ENCODE results near the gene IGFL2. TPM values are rescaled to one million over a fixed set of nuclear protein-coding genes. Genes with fewer than 3 reads are reported as not detected.
"Not testable (repeated sequence)": the region's sequence is repeated elsewhere in the genome, so short reads cannot be mapped to it uniquely, and the experiment has no call there.

The IGFL2 gene
- total RNA-seq, 1 donor from 2014 or later: not detected

DNA sequence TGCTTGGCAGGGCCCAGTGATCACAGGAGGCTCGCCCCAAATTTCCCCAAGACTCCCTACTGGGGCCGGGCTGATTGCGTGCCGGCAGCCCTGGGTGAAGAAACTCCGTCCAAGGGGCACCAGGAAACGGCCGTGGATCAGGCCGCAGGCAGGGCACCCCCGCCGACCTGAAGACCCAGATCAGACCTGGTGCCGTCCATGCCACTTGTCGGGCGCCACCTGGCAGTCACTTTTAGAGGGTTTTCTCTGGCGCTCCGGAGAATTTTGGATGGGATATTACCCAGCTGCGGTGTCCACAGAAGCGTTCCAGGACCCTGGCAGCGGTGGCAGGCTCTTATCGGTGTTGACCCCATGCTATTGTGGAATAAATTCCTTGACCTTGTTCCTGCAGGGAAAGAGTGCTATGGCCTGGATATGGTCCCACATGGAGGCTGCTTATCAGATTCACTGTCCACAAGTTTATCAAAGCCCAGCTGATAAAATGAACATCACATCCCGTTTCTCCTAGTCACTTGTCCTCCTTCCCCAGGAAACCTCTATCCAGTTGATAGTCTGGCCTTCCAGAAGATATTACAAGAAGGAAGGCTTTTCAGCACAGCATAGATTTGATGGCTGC is 38.2 kb downstream of the IGFL2 start:
- no peak overlapping the region for H3K4me3 ChIP-seq
- H3K4me1 ChIP-seq: no peaks in the 10 kb centered on the region
- no peak overlapping the region for H3K27ac ChIP-seq
- H3K27me3 ChIP-seq: no peaks in the 10 kb centered on the region
- intact Hi-C loops (cut with DNase I): no loop called here
- H3K36me3 ChIP-seq: no peaks in the 10 kb centered on the region
- DNase-seq (ENCODE audit: low spot score in 2 of 2): no peak
- H3K9me3 ChIP-seq: no peaks in the 10 kb centered on the region
- TF ChIP-seq, protein P1, sequence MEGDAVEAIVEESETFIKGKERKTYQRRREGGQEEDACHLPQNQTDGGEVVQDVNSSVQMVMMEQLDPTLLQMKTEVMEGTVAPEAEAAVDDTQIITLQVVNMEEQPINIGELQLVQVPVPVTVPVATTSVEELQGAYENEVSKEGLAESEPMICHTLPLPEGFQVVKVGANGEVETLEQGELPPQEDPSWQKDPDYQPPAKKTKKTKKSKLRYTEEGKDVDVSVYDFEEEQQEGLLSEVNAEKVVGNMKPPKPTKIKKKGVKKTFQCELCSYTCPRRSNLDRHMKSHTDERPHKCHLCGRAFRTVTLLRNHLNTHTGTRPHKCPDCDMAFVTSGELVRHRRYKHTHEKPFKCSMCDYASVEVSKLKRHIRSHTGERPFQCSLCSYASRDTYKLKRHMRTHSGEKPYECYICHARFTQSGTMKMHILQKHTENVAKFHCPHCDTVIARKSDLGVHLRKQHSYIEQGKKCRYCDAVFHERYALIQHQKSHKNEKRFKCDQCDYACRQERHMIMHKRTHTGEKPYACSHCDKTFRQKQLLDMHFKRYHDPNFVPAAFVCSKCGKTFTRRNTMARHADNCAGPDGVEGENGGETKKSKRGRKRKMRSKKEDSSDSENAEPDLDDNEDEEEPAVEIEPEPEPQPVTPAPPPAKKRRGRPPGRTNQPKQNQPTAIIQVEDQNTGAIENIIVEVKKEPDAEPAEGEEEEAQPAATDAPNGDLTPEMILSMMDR (IDR thresholded peaks at IDR 0.05): no peak

DNA sequence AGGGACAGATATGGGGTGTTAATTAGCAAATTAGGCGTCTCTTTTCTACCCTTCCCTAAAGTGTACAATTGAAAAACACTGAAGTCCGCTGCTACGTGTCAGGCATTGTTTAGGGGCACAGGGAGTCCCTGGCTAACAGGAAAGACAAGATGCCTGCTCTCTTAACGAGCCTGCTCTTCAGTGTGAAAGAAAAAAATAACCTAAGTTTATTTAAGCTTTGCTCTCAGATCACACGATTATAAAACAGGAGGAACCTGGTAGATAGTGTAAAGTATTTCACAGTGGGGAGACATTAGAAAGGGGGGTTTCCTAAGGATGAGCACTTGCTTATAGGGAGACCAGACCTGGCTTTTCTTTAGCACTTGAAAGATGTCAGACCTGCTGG is 38.7 kb downstream of the IGFL2 start:
- DNase-seq (ENCODE audit: low spot score in 2 of 2): no peak
- intact Hi-C loops (cut with DNase I): no loop called here
- H3K9me3 ChIP-seq: no peaks in the 10 kb centered on the region
- no peak overlapping the region for H3K4me3 ChIP-seq
- no peaks in the 10 kb centered on the region for H3K36me3 ChIP-seq
- no peak overlapping the region for H3K27ac ChIP-seq
- no peaks in the 10 kb centered on the region for H3K4me1 ChIP-seq
- no peaks in the 10 kb centered on the region for H3K27me3 ChIP-seq
- TF ChIP-seq, protein P1 (IDR thresholded peaks at IDR 0.05): no peak

DNA sequence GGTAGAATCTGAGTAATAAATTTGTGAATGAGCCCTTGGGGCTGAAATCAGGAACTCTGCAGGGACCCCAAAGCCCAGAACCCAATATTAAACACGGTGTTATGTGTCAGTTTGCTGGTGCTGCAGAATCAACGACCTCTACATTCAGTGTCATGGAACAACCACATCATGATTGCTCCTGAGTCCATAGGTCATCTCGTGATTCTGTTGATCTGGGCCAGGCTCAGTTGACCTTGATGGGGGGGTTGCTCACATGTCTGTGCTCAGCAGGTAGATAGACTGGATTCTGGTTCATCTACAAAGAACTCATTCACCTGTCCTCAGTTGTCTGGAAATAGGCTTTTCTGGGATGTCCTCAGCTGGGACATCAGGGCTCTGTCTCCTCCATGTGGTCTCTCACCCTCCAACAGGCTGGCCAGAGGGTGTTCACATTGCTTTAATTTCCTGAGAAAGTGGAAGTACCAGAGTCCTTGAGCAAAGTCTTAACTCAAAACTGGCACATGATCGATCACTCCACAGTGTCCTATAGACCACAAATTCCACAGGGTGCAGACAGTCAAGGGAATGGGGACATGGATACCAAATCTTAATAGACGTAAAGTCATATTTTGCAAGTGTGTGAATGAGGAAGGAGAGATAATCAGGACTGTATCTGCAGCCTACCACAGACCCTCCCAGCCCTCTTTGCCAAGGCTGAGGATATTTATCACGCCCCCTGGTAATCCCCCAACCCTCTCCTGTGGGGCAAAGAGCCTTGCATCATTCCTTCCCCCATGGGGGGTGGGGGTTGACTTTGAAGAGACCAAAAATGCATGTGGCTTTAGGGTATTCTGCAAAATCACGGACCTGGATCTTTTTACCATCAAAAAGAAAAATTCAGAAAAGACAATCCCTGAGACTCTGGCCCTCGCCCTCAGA is 42.2 kb downstream of the IGFL2 start:
- Histone ChIP-seq H3K27me3 (no peaks in the 10 kb centered on the region), H3K36me3 (no peaks in the 10 kb centered on the region), H3K27ac (no peak overlapping the region), H3K4me3 (no peak overlapping the region), H3K9me3 (no peaks in the 10 kb centered on the region), H3K4me1 (no peaks in the 10 kb centered on the region)
- TF ChIP-seq, protein P1 (IDR thresholded peaks at IDR 0.05): no peak
- no peak for DNase-seq (ENCODE audit: low spot score in 2 of 2)
- intact Hi-C loops (cut with DNase I): loop anchor here (2.0 kb wide), 1 partner anchor 107 kb away; no protein-coding TSS in a partner anchor

DNA sequence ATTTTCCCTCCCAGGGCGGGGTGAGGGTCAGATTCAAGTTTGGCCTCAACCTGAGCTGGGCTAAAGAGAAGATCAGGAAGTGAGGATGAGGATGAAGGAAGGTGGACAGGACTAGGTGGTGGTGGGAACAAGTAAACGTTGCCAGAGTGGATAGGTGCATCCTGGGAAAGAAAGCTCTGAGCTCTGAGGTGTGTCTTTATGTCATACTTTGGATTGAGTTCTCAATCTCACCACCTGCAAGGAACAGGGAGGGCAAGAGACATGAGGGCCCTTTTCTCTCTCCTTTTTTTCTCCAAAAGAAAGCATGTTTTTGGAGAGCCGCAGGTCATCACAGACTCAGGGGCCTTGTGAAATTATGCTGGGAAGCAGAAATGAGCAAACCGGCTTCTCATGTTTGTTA is 43.3 kb downstream of the IGFL2 start:
- no peaks in the 10 kb centered on the region for H3K9me3 ChIP-seq

DNA sequence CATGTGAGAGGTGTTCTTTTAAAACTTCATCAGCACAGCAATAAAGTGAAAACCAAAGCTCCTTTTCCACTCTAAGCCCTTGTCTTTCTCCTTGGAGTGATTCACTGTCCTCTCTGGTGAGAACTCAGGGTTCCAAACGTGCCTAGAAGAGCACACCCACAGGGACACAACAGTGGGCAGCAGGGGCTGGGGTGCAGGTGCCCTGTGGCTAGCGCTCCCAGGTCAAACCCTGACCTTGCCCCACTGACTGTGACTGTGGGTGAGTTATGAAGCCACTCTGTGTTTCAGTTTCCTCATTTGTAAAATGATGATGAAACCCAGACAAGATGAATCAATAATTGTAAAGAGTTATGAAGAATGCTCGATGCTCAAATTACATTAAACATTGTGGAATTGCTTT is 43.9 kb downstream of the IGFL2 start:
- TF ChIP-seq, protein P1 (IDR thresholded peaks at IDR 0.05): no peak
- H3K9me3 ChIP-seq: no peaks in the 10 kb centered on the region
- H3K4me1 ChIP-seq: no peaks in the 10 kb centered on the region
- no peaks in the 10 kb centered on the region for H3K27me3 ChIP-seq
- no peak overlapping the region for H3K4me3 ChIP-seq
- no peaks in the 10 kb centered on the region for H3K36me3 ChIP-seq
- H3K27ac ChIP-seq: no peak overlapping the region
- intact Hi-C loops (cut with DNase I): no loop called here
- DNase-seq (ENCODE audit: low spot score in 2 of 2): no peak

More for the DNA sequence above, 43.3 kb downstream of the IGFL2 start:
- Histone ChIP-seq H3K27me3 (no peaks in the 10 kb centered on the region), H3K4me1 (no peaks in the 10 kb centered on the region), H3K4me3 (no peak overlapping the region), H3K27ac (no peak overlapping the region), H3K36me3 (no peaks in the 10 kb centered on the region)
- DNase-seq (ENCODE audit: low spot score in 2 of 2): no peak
- intact Hi-C loops (cut with DNase I): no loop called here
- TF ChIP-seq, protein P1 (IDR thresholded peaks at IDR 0.05): no peak

DNA sequence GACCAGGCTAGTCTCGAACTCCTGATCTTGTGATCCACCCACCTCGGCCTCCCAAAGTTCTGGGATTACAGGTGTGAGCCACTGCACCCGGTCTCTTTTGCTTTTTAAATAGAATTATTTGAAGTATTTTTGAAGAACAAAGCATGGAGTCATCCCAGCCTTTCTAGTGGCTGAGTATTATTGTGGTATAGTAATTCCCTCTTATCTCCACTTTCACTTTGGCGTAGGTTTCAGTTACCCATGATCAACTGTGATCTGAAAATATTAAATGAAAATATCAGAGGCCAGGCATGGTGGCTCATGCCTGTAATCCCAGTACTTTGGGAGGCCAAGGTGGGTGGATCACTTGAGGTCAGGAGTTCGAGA is 44.6 kb downstream of the IGFL2 start:
- intact Hi-C loops (cut with DNase I); H3K4me1 ChIP-seq; H3K27me3 ChIP-seq; H3K4me3 ChIP-seq; DNase-seq (ENCODE audit: low spot score in 2 of 2); H3K36me3 ChIP-seq; H3K27ac ChIP-seq; H3K9me3 ChIP-seq: not testable (repeated sequence)

All from ascending aorta (tissue), 2 donors.